ENCODE measurements around the gene OR2AG2.
"Not testable (repeated sequence)": the region's sequence is repeated elsewhere in the genome, so short reads cannot be mapped to it uniquely, and the experiment has no call there.

The OR2AG2 gene

GRCh38 chr11:6771926-6772893, at the start of gene OR2AG2:
Gene OR2AG2, minus strand, starts transcription at chr11:6771976. Its CDS starts 3,019 bp downstream, at chr11:6768957.
- no peak for DNase-seq (ENCODE audit: low read depth)

- no peak for DNase-seq (ENCODE audit: low read depth)
These were observed 47.2 kb upstream of the OR2AG2 start for GRCh38 chr11:6818967-6819366.

- DNase-seq (ENCODE audit: low read depth): no peak
These were observed 45.9 kb upstream of the OR2AG2 start for GRCh38 chr11:6817694-6818093.

GRCh38 chr11:6813656-6814055, 41.9 kb upstream of the OR2AG2 start:
- DNase-seq (ENCODE audit: low read depth): no peak

GRCh38 chr11:6812390-6813005, 40.7 kb upstream of the OR2AG2 start:
- DNase-seq (ENCODE audit: low read depth): no peak

GRCh38 chr11:6801075-6801474, 29.3 kb upstream of the OR2AG2 start:
- DNase-seq (ENCODE audit: low read depth): not testable (repeated sequence)

GRCh38 chr11:6799402-6799801, 27.6 kb upstream of the OR2AG2 start, which contains the start of gene OR6A2:
Gene OR6A2, minus strand, starts transcription at chr11:6799689. Its CDS starts 3,981 bp downstream, at chr11:6795708.
- DNase-seq (ENCODE audit: low read depth): no peak

- DNase-seq (ENCODE audit: low read depth): no peak
These were observed 22.9 kb upstream of the OR2AG2 start for GRCh38 chr11:6794639-6795038.

GRCh38 chr11:6790546-6790945, 18.8 kb upstream of the OR2AG2 start:
- no peak for DNase-seq (ENCODE audit: low read depth)

- DNase-seq (ENCODE audit: low read depth): no peak
These were observed 10.9 kb upstream of the OR2AG2 start, which contains the start of gene OR2AG1 for GRCh38 chr11:6782720-6783119. Gene OR2AG1, plus strand, starts transcription at chr11:6783020. Its CDS starts 2,018 bp downstream, at chr11:6785038.

- no peak for DNase-seq (ENCODE audit: low read depth)
These were observed 9.1 kb upstream of the OR2AG2 start for GRCh38 chr11:6780829-6781228.

GRCh38 chr11:6778518-6778917, 6.7 kb upstream of the OR2AG2 start:
- DNase-seq (ENCODE audit: low read depth): no peak

- peak; percentile 25 for DNase-seq (ENCODE audit: low read depth)
These were observed 14.3 kb downstream of the OR2AG2 start for GRCh38 chr11:6757373-6757967.

GRCh38 chr11:6755953-6756347, 15.8 kb downstream of the OR2AG2 start:
- DNase-seq (ENCODE audit: low read depth): no peak

- no peak for DNase-seq (ENCODE audit: low read depth)
These were observed 16.3 kb downstream of the OR2AG2 start for GRCh38 chr11:6755303-6755952.

GRCh38 chr11:6747097-6747668, 24.6 kb downstream of the OR2AG2 start:
- no peak for DNase-seq (ENCODE audit: low read depth)

GRCh38 chr11:6746626-6747025, 25.1 kb downstream of the OR2AG2 start:
- DNase-seq (ENCODE audit: low read depth): no peak

GRCh38 chr11:6746086-6746618, 25.6 kb downstream of the OR2AG2 start:
- DNase-seq (ENCODE audit: low read depth): no peak

GRCh38 chr11:6745465-6746015, 26.2 kb downstream of the OR2AG2 start:
- no peak for DNase-seq (ENCODE audit: low read depth)

GRCh38 chr11:6745018-6745417, 26.8 kb downstream of the OR2AG2 start:
- DNase-seq (ENCODE audit: low read depth): no peak

GRCh38 chr11:6742260-6742659, 29.5 kb downstream of the OR2AG2 start:
- no peak for DNase-seq (ENCODE audit: low read depth)
